ENCODE data around the gene P4HB.

Gene P4HB

GRCh38 chr17:81824595-81824994, 35.7 kb downstream of the P4HB start:
- DNase-seq: no peak

- DNase-seq: no peak
These were observed 36.4 kb downstream of the P4HB start for GRCh38 chr17:81823820-81824550.

GRCh38 chr17:81822996-81823819, 37.1 kb downstream of the P4HB start:
- no peak for DNase-seq

GRCh38 chr17:81822312-81822637, 38.1 kb downstream of the P4HB start:
- no peak for DNase-seq

DNA sequence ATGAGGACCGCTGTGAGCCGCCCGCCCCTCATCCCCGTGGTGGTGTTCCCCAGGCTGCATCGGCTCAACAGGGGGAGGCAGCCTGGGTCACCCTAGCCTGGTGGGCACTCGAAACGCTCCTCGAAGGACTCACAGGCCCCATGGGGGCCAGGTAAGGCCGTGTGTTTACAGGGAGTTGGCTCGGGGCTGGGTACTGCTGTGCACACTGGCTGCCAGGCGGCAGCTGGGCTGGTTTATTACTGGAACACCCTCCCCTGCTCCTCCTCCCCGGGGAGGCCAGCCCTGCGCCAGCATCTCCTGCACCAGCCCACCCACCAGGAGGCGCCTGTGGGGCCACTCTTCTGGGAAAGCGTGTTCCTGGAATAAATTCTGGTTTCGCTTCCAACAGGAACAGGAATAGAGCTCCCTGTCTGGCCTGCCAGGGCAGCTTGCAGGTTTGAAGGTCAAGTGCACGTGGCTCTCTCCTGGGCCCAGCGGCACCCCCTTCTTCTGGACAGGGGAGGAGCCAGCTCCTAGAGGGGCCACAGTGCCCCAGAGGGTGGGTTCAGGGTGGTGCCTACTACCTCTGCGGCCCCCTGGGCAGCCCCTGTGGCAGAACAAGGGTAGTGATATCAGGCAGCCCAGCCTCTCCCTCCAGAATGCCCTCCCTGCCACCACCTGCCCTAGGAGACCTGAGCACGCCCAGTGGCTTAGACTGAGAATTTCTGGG, 38.6 kb downstream of the P4HB start:
- DNase-seq: no peak

DNA sequence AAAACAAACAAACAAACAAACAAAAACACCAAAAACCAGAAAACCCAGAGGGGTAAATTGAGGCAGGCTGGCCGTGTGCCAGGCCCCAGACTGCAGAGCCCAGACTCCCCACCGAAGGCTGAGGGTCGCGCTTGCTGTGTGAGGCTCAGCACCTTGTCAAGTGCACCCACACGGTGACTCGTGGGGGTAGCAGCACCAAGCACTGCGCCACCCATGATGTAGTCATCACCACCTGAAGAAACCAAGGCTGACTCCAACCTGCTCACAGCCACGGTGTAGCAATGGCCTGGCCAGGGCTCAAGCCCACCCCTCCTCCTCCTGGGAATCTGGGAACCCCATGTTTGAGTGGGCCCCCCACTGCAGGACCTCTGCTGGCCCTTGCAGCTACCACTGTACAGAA, 39.2 kb downstream of the P4HB start:
- DNase-seq: no peak

DNA sequence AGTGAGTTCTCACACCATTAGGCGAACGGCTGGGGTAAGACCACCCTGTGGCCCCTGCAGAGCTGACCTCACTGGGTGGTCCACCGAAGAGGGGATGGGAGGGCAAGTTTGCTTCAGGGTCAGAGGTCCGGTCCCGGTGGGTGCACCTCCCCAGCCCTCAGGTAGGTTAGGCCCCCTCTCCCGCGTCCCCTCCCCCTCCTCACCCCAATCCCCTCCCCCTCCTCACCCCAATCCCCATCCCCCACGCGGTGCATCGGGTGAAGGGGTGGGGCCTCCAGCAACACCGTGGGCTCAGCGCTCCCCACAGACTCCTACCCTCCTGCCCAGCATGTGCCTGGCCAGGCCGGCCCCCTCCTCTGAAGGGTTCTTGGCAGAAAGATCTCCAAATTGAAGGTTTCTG, 40.6 kb downstream of the P4HB start:
- DNase-seq: no peak

- DNase-seq: no peak
These were observed 42.6 kb downstream of the P4HB start for GRCh38 chr17:81817758-81818147.

DNA sequence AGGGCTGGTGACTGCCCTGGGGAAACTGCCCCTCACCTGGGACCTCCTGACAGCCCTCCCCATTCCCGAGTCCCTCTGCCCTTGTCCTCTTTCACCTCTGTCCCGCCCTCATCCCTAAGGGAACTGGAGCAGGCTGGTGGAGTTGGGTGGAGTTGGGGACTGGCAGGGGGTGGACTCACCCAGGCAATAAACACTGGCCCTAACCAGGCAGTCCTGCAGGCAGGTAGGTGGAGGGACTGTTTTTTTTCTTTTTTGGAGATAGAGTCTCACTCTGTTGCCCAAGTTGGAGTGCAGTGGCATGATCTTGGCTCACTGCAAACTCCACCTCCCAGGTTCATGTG, 44.7 kb downstream of the P4HB start:
- no peak for DNase-seq

DNA sequence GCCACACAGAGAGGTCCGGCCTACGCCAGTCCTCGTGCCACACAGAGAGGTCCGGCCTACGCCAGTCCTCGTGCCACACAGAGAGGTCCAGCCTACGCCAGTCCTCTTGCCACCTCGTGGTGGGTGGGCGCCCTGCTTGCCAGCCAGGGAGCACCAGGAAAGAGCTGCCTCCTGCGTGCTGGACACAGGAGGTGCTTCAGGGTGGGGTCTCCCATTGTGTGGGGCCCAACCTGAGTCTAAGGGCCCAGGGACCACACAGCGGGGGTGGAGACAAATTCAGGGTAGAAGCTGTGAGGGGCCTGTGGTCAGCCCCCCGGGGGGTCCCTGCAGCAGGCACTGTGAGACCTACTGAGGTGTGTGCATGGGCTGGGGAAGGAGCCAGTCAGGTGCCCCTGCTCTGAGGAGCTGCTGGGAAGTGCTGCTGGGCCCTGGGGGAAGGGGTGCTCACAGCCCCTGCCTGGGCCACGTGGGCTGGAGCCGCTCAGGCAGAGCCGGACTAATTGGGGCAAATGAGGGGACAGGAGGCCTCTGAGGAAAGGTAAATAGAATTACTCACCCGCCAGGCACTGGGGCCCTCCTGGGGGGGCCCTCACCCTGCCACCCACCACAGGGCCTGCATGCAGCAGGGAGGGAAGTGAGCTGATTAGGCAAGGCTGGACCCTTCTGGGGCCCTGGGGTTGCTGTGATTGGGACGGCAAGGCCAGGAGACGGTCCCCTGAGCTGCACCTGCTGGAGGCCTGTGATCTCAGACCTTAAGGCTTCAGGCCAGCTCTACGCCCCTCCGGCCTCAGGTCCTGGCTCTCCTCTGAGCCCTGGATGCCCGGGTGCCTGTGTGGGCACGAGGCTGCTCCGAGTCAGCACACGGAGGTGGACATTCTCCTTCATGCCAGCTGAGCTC, 45.3 kb downstream of the P4HB start:
- no peak for DNase-seq

DNA sequence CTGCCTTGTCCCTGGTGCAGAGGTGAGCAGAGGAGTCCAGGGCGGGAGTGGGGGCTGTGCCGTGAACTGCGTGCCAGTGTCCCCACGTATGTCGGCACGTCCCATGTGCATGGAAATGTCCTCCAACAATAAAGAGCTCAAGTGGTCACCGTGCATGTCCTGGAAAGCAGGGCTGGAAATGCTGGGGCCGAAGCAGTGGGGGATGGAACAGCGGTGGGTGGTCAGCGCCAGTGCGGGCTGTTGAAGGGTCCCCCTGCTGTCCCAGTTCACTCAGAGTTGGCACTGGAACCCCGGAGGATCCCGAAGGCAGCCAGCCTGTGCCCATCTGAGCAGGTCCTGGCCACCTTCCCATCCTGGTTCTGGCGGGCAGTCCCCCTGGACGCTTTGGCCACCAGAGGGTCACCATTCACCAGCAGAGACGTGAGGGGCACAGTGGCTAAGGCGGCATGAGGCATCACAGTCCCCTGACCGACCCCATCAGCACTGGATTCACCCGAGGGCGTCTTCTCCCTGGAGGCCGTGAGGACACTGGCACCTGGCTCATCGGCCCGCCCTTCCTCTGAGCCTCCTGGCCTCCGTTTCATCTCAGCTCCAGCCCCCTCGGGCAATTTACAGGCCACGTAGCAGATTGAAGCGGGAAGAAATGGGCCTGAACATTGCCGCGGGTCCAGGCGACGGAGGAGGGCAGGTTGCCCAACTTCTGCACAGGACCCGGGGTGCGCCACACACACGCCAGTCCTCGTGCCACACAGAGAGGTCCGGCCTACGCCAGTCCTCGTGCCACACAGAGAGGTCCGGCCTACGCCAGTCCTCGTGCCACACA, 46.3 kb downstream of the P4HB start:
- no peak for DNase-seq

DNA sequence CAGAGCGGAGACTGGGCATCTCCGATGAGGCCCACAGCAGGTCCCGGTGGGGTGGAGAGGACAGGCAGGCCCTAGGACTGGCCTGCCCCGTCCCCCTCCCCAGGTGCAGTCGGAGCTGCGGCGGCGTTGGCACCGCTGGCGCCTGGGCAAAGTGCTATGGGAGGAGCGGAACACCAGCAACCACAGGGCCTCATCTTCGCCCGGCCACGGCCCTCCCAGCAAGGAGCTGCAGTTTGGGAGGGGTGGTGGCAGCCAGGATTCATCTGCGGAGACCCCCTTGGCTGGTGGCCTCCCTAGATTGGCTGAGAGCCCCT, 47.0 kb downstream of the P4HB start:
- no peak for DNase-seq

- no peak for DNase-seq
These were observed 47.6 kb downstream of the P4HB start for GRCh38 chr17:81812571-81813370.

GRCh38 chr17:81811705-81812570, 48.4 kb downstream of the P4HB start:
- no peak for DNase-seq

- no peak for DNase-seq
These were observed 49.2 kb downstream of the P4HB start for GRCh38 chr17:81810892-81811704.

DNA sequence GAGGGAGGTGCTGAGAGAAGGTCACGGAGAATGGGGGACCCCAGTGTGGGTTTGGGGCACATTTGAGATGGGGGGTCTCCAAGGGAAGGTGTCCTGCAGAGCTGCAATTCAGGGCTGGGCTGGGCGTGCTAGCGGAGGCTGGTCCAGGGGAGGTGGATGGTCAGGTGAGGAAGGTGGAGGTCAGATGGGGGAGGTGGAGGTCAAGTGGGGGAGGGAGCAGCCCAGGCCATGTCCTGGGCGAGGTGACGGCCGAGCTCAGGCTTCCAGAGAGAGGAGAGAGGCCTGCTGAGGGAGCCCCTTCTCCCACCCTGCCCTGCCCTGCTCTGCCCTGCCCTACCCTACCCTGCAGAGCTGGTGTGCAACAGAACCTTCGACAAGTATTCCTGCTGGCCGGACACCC, 49.9 kb downstream of the P4HB start:
- DNase-seq: no peak

DNA sequence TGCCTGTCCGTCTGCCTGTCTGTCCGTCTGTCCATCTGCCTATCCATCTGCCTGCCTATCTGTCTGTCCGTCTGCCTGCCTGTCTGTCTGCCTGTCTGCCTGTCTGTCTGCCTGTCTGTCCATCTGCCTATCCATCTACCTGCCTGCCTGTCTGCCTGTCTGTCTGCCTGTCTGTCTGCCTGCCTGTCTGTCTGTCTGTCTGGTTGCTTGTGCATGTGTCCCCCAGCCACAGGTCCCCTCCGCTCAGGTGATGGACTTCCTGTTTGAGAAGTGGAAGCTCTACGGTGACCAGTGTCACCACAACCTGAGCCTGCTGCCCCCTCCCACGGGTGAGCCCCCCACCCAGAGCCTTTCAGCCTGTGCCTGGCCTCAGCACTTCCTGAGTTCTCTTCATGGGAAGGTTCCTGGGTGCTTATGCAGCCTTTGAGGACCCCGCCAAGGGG, 50.8 kb downstream of the P4HB start:
- no peak for DNase-seq

DNA sequence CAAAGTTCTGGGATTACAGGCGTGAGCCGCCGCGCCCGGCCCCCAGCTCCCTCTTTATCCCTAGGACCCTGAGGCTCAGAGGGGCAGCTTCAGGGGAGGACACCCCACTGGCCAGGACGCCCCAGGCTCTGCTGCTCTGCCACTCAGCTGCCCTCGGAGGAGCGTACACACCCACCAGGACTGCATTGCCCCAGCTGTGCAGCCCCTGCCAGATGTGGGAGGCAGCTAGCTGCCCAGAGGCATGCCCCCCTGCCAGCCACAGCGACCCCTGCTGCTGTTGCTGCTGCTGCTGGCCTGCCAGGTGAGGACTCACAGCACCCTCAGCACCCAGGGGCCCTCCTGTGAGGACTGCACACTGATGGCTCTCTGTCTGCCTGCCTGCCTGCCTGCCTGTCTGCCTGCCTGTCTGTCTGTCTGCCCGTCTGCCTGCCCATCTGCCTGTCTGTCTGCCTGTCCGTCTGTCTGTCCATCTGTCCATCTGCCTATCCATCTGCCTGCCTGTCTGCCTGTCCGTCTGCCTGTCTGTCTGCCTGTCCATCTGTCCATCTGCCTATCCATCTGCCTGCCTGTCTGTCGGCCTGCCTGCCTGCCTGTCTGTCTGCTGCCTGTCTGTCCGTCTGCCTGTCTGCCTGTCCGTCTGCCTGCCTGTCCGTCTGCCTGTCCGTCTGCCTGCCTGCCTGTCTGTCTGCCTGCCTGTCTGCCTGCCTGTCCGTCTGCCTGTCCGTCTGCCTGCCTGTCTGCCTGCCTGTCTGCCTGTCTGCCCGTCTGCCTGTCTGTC, 51.4 kb downstream of the P4HB start:
- no peak for DNase-seq

DNA sequence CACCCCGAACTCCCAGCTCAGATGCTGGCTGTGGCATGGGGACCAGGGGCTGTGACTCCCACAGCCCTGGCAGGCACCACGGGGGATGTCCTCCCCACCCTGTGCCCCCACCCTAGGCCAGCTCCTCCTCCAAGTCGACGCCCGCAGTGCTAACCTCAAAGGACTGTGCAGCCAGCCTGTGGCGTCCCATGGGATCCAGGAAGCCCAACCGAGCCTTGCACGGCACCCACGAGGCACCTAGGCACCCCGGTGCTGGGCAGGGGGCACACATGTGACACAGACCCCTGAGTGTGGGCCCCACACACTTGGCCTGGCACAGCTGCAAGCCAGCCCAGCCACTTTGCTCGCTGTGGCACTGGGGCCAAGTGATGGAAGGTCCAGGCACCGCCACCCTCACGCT, 52.5 kb downstream of the P4HB start:
- no peak for DNase-seq
